GM12875 (cell line): ENCODE results near the gene RGS3.

Experiments
- H3K4me3 ChIP-seq: one replicate; pipeline ENCODE4 v1.5.1; 2011; ENCODE audit warnings: low read depth, low read length, control low read depth
- TF ChIP-seq, protein P1 (sequence below): IDR thresholded peaks from 2 replicates; pipeline ENCODE4 v1.5.1; 2011; ENCODE audit warnings: low read depth, mild to moderate bottlenecking, control low read depth, inconsistent platforms, low read length, moderate library complexity, borderline replicate concordance; ENCODE audit not compliant: insufficient read depth

RGS3 gene

DNA sequence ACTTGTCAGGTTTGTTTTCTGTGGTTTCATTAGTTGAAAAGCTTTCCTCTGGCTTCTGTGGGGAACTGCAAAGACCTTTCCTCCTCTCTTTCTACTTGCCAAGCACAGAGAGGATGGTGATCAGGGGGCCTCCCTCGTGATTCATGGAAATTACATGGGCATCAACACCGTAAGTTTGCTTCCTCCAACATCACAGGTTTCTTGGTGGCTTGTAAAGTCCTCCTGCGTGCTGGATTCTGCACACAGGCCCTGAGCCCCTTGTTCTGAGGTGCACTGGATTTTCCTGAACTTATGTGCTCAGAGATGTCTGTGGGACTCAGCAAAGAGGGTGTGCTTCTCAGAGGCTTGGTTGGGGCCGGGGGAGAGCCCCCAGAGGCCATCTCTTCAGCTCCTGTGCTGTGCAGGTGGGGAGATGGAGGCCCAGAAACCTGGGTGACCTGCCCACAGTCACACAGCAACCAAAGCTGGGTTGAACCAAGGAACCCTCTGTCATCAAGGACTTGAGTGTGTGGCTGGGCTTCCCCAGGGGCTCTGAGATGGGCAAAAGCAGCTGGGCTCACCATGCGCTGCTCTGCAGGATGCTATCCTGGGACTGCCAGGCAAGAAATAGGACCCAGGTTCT lies 36.5 kb downstream of the RGS3 start:
- no peak overlapping the region for H3K4me3 ChIP-seq
- TF ChIP-seq, protein P1, sequence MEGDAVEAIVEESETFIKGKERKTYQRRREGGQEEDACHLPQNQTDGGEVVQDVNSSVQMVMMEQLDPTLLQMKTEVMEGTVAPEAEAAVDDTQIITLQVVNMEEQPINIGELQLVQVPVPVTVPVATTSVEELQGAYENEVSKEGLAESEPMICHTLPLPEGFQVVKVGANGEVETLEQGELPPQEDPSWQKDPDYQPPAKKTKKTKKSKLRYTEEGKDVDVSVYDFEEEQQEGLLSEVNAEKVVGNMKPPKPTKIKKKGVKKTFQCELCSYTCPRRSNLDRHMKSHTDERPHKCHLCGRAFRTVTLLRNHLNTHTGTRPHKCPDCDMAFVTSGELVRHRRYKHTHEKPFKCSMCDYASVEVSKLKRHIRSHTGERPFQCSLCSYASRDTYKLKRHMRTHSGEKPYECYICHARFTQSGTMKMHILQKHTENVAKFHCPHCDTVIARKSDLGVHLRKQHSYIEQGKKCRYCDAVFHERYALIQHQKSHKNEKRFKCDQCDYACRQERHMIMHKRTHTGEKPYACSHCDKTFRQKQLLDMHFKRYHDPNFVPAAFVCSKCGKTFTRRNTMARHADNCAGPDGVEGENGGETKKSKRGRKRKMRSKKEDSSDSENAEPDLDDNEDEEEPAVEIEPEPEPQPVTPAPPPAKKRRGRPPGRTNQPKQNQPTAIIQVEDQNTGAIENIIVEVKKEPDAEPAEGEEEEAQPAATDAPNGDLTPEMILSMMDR, result no peak

DNA sequence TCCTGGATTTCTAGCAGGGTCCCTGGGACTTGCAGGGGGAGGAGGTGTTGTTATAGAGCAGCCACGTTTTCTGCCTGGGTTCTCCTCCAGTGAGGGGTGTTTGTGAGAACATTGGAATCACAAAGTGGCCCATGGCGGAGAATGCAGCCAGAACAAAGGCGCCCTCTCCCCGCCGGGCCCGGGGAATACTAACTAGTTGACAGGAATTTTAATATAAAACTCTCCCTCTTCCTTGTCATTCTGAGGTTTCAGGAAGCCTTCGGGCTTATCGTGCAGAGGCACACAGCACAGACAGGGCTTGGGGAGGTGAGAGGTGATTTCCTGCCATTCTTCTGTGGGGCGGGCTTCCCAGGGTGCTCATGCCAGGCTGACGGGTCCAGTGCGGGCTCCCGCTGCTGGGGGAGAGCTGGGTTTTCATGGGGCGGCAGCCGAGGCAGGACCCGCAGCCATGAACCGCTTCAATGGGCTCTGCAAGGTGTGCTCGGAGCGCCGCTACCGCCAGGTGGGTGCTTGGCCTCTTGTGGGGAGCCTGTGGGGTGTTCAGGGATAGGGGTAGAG lies 37.7 kb downstream of the RGS3 start:
- no peak overlapping the region for H3K4me3 ChIP-seq
- TF ChIP-seq, protein P1, result no peak

DNA sequence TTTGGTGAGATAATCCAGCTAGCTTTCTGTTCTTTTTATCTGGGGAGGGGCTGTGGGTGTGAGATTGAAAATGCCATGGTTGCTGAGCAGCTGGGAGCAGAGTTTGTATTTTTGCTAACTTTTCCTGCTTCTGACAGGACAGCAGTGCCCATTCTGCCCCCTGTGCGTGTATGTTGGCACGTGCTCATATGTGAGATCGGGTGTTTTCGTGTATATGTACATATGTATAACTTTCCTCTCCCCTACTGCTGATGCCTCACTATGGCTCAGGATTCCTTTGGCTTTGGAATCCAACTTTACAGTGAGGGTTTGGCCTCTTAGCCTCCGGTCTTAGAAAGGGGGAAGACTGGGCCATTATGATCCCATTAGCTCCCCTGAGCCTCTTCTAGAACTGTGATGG lies 38.3 kb downstream of the RGS3 start:
- TF ChIP-seq, protein P1, result no peak
- no peak overlapping the region for H3K4me3 ChIP-seq

DNA sequence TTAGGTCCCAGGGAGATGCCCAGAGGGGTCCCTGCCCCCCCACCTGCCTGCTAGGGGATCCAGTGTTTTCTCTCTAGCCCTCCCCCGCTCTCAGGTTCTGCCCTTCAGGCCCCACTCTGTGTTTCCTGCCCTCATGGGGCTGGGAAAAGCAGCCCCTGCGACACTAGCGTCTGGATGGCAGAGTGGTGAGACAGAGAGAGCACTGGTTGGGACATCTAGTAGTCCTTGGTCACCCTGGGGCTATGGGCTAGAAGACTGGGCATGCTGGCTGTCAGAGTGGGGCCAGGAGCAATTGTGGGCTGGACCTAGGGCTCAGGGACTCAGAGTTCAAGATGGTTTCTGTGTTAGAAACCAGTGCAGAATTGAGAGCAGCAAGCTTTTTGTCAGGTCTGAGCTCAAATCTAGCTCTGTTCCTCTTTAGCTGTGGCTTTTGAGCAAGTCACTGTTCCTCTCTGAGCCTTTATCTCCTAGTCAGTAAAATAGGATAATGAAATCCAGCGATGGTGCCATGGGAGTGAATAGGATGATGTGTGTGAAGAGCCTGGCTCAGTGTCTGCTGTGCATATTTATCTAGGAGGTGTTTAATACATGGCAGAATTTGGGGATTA lies 39.0 kb downstream of the RGS3 start:
- no peak overlapping the region for H3K4me3 ChIP-seq
- TF ChIP-seq, protein P1, result no peak

DNA sequence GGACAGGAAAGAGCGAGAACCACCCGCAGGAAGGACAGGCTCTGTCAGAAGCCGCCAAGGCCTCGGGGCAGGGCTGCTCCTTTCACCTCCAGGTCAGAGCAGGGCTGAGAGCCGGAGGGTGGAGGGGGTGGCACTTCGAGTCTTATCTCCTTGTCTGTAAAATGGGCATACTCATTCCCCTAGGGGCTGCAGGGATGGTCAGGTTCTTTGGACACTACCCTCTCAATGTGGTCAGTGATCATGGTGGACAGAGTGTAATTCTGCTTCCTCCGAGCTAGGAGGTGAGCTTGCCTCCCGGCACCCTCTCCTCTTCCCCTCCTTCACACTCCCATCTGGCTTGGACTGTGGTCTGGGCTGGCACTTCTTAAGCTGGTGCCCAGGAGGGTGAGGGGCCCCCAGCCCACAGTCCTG lies 39.6 kb downstream of the RGS3 start:
- no peak overlapping the region for H3K4me3 ChIP-seq
- TF ChIP-seq, protein P1, result no peak

DNA sequence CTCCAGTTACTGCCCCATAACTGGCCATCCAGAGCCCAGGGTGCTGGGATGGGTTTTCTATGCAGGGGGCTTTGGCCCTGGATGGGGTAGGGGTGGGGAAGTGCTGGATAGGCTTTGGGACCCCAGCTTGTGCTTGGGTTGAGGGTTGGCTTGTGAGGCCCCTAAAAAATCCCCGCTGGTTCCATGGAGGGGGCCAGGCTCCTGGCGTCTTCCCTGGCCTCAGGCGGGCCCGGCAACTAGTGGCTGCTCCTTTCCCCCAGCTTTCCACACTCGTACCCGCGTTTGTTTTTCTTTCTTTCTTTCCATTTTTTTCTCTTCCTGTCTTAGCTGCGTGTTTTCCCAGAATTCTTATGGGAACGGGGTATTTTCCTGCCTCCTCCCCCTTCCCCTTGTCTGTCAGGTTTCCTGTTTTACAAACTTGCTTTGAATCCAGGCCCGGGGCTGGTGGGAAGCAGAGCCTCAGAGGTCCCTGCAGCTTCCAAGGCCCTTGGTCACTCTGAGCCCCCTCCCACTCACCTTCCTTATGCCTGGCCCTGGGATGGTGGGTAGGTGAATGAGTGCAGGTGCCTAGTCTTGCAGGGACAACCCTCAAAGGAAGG lies 40.2 kb downstream of the RGS3 start:
- H3K4me3 ChIP-seq, result no peak overlapping the region
- TF ChIP-seq, protein P1, result no peak
